GM15510 (cell line): ENCODE results near the gene GLT8D1.

Experiments used
- POLR2A ChIP-seq: IDR thresholded peaks from 3 replicates; pipeline ENCODE4 v1.6.1; 2011; ENCODE audit warnings: borderline replicate concordance; ENCODE audit not compliant: insufficient read length; ENCODE audit errors: extremely low read depth

Gene GLT8D1, protein sequence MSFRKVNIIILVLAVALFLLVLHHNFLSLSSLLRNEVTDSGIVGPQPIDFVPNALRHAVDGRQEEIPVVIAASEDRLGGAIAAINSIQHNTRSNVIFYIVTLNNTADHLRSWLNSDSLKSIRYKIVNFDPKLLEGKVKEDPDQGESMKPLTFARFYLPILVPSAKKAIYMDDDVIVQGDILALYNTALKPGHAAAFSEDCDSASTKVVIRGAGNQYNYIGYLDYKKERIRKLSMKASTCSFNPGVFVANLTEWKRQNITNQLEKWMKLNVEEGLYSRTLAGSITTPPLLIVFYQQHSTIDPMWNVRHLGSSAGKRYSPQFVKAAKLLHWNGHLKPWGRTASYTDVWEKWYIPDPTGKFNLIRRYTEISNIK

GRCh38 chr3:52705688-52706686, at the start of gene GLT8D1, which contains the start of gene SPCS1:
Gene GLT8D1 (minus strand): TSS chr3:52705791. CDS start chr3:52700460, 5,331 bp downstream.
Gene SPCS1 (plus strand): TSS chr3:52706106. CDS start chr3:52706247, 141 bp downstream.
- TF ChIP-seq POLR2A = peak; percentile 59

- TF ChIP-seq POLR2A = no peak
Observed at GRCh38 chr3:52754373-52754772, 48.8 kb upstream of the GLT8D1 start.

DNA sequence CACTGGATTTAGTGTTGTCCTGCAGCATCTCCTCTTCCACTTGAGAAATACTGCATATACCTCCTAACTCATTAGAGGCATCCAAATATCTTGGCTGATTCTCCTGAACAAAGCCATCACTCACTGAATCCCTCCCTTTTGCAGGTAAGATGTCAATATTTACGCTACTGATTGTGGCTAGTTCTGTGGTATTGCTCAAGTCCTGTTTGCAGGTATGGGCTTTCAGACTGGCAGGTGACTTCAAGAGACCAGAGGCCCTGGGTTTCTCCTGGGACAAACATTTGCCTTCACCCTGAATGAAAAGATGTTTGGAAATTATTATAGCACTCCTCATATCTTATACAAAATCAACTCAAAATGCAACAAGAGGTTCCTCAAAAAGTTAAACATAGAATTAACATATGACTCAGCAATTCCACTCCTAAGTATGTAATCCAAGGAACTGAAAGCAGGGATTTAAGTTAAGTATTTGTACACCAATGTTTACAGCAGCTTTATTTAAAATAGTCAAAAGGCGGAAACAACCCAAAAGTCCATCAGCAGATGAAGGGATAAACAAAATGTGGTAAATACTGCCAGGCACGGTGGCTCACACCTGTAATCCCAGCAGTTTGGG, 46.6 kb upstream of the GLT8D1 start:
- no peak for TF ChIP-seq POLR2A

DNA sequence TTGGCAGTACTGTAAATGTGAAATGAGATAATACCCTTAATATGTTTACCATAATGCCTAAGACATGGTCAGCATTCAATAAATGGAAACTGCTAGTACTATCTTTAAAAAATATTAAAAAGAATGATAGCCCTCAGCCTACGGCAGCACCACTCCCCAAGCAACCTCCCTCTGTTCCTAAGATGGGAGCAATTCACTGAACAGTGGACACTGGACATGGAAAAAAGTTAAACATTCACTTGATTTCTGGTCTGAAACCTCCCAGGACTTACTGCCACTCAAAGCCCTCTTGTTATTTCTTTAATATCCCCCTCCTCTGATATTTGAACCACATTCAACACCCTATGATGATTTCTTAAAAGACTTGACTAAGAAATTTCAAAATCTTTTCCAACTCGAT, 38.1 kb upstream of the GLT8D1 start:
- no peak for TF ChIP-seq POLR2A

- no peak for TF ChIP-seq POLR2A
Observed at GRCh38 chr3:52743152-52743551, 37.6 kb upstream of the GLT8D1 start.

GRCh38 chr3:52742418-52743041, 36.9 kb upstream of the GLT8D1 start:
- no peak for TF ChIP-seq POLR2A

- no peak for TF ChIP-seq POLR2A
Observed at GRCh38 chr3:52739730-52740129, 34.1 kb upstream of the GLT8D1 start.

DNA sequence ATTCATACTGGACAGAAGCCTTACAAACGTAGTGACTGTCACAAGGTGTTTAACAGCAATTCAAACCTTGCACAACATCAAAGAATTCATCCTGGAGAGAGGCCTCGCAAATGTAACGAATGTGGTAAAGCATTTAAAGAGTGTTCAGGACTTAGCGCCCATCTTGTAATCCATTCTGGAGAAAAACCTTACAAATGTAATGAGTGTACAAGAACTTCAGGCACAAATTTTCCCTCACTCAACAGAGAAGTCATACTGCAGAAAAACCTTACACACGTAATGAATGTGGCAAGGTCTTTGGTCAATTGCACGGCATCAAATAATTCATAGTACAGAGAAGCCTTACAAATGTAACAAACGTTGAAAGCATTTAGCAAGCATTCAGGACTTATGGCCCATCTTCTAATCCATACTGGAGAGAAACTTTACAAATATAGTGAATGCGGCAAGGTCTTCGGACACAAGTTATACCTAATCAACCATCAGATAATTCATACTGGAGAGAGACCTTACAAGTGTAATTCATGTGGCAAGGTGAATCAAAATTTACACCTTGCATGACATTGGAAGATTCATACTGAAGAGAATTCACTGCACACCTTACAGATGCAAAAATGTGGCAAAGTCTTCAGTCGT, 27.8 kb upstream of the GLT8D1 start:
- no peak for TF ChIP-seq POLR2A

DNA sequence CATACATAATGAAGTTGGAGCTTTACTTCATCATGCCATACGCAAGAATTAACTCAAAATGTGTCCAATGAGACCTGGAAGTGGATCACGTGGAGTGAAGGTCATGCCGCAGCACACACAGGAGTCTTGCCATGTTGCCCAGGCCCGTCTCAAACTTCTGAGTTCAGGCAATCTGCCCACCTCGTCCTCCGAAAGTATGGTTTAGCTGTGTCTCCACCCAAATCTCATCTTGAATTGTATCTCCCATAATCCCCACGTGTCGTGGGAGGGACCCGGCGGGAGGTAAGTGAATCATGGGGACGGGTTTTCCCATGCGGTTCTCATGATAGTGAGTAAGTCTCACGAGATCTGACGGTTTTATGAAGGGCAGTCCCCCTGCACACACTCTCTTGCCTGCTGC, 26.0 kb upstream of the GLT8D1 start:
- TF ChIP-seq POLR2A = no peak

DNA sequence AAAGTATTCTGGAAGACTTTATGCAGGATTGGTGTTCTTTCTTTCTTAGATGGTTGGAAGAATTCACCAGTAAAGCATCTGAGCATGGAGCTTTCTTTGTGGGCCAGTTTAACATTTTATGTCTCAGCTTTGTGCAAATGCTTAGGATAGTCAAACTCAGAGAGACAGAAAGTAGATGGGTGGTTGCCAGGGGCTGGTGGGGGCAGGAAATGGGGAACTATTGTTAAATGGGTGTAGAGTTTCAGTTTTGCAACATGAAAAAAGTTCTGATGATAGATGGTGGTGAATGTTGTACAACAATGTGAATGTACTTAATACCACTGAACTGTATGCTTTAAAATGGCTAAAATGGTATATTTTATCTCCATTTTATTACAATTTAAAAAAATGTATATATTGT, 25.1 kb upstream of the GLT8D1 start:
- no peak for TF ChIP-seq POLR2A

GRCh38 chr3:52724511-52724910, 18.9 kb upstream of the GLT8D1 start:
- TF ChIP-seq POLR2A = no peak

GRCh38 chr3:52723935-52724334, 18.3 kb upstream of the GLT8D1 start:
- TF ChIP-seq POLR2A = no peak

- TF ChIP-seq POLR2A = no peak
Observed at GRCh38 chr3:52722491-52722890, 16.9 kb upstream of the GLT8D1 start.

GRCh38 chr3:52721730-52722008, 16.1 kb upstream of the GLT8D1 start:
- TF ChIP-seq POLR2A = no peak
